HG03135 (cell line): ENCODE data around the gene CYP26A1.

Experiments
- ATAC-seq: cut with Tn5 transposase; IDR thresholded peaks from one replicate; pipeline ENCODE4 v1.9.1; 2021; ENCODE audit warnings: mild to moderate bottlenecking, moderate library complexity; ENCODE audit not compliant: unreplicated experiment

Gene CYP26A1

GRCh38 chr10:93113042-93113441, 39.3 kb downstream of the CYP26A1 start:
- ATAC-seq, result no peak

GRCh38 chr10:93115661-93116383, 42.1 kb downstream of the CYP26A1 start:
- ATAC-seq, result peak; percentile 66

- ATAC-seq, result no peak
Measured at GRCh38 chr10:93121311-93121710, 47.6 kb downstream of the CYP26A1 start.

- ATAC-seq, result no peak
Measured at GRCh38 chr10:93123766-93124165, 50.1 kb downstream of the CYP26A1 start.

- ATAC-seq, result peak; percentile 56
Measured at GRCh38 chr10:93124580-93125318, 51.1 kb downstream of the CYP26A1 start.

- no peak for ATAC-seq
Measured at GRCh38 chr10:93125966-93126365, 52.3 kb downstream of the CYP26A1 start.

GRCh38 chr10:93126483-93127052, 52.9 kb downstream of the CYP26A1 start:
- no peak for ATAC-seq
